Testis (tissue), 3 donors: Measurements from ENCODE around the gene CAPN12. TPM values are rescaled to one million over a fixed set of nuclear protein-coding genes. Genes with fewer than 3 reads are reported as not detected.
A peak's percentile ranks its signal among the peaks of the same experiment; 100 is the strongest.

Experiments used
- DNase-seq: peaks from one replicate; pipeline ENCODE4 v3.0.0-alpha.2; 2019
- H3K27ac ChIP-seq, 2 donors: fragments of 200-600 bp; sonication (generic); one replicate each; pipeline ENCODE4 v1.5.1; 2019
- H3K27me3 ChIP-seq: fragments of 200-600 bp; sonication (generic); one replicate; pipeline ENCODE4 v1.5.1; 2019
- H3K36me3 ChIP-seq: fragments of 200-600 bp; sonication (generic); one replicate; pipeline ENCODE4 v1.5.1; 2017; ENCODE audit warnings: low read depth; ENCODE audit errors: missing control alignments
- H3K4me1 ChIP-seq: fragments of 200-600 bp; sonication (generic); one replicate; pipeline ENCODE4 v1.5.1; 2019
- H3K4me3 ChIP-seq, 2 donors: fragments of 200-600 bp; sonication (generic); one replicate each; pipeline ENCODE4 v1.5.1; 2017 to 2019
- H3K9me3 ChIP-seq: fragments of 200-600 bp; sonication (generic); one replicate; pipeline ENCODE4 v1.5.1; 2017
- CTCF ChIP-seq, 3 experiments: fragments of 450-650 bp in 2 of 3; fragments of 200-600 bp in 1 of 3; sonication (generic) in 1 of 3; IDR thresholded peaks; one replicate each; pipeline ENCODE4 v1.5.1; 2016 to 2019; ENCODE audit warnings: antibody characterized with exemption in 3 of 3, mild to moderate bottlenecking in 2 of 3, moderate library complexity in 1 of 3
- POLR2A ChIP-seq: fragments of 450-650 bp; IDR thresholded peaks from one replicate; pipeline ENCODE4 v1.6.1; 2017; ENCODE audit warnings: antibody characterized with exemption, mild to moderate bottlenecking, moderate library complexity
- WGBS, 2 donors: methylation state at CpG; one replicate each; pipeline ENCODE4 v1.1.5; 2018; 5-methylcytosine and 5-hydroxymethylcytosine counted together
- intact Hi-C: fragments of 100-400 bp; cut with DNase I; formaldehyde crosslinking; loops from one replicate; pipeline ENCODE4 v1.15.1; 2023; ENCODE audit warnings: low total_unique reads
- polyA plus RNA-seq: library from polyadenylated mRNA; stranded (reverse); fragments of 350-450 nt; fragmentation: Illumina TruSeq; extraction: RNeasy Lipid Tissue Mini Kit (QIAGEN cat#74804); gene quantifications from one replicate; pipeline ENCODE4 v1.2.3, GENCODE V29; 2014; ENCODE audit warnings: low read depth, low replicate concordance; ENCODE audit not compliant: insufficient read depth
- total RNA-seq, 2 donors: library from RNA; depleted of rRNA; stranded (reverse); fragments of >200 nt; gene quantifications; one replicate each; pipeline ENCODE4 v1.2.3, GENCODE V29; 2016

Gene CAPN12
- total and polyA plus RNA-seq, 3 donors from 2014 or later = 3.6 to 5.5 (median 4.6) TPM

GRCh38 chr19:38722947-38723605, 21.2 kb downstream of the CAPN12 start:
- H3K27ac ChIP-seq = peak overlapping the region; percentile 16 to 72
- no peaks in the 10 kb centered on the region for H3K27me3 ChIP-seq
- intact Hi-C loops = loop anchor here (10.0 kb wide), 1 partner anchor 68 kb away; no protein-coding TSS in a partner anchor
- no peaks in the 10 kb centered on the region for H3K9me3 ChIP-seq
- H3K36me3 ChIP-seq = no peaks in the 10 kb centered on the region
- H3K4me3 ChIP-seq = no peak overlapping the region
- H3K4me1 ChIP-seq = peaks cover 41% of the 10 kb centered on the region
- DNase-seq = no peak
- WGBS, 2 donors = 74 to 78% methylated on average over 8 to 10 of the region's 10 CpGs
- TF ChIP-seq CTCF (IDR thresholded peaks at IDR 0.05) (no peak), POLR2A (no peak)

GRCh38 chr19:38721979-38722773, 22.1 kb downstream of the CAPN12 start:
- Histone ChIP-seq H3K27me3 (no peaks in the 10 kb centered on the region), H3K4me1 (peaks cover 41% of the 10 kb centered on the region), H3K9me3 (no peaks in the 10 kb centered on the region), H3K4me3 (no peak overlapping the region), H3K27ac (peak overlapping the region; percentile 16 to 72), H3K36me3 (no peaks in the 10 kb centered on the region)
- 52 to 53% methylated on average over 10 to 17 of the region's 17 CpGs for WGBS, 2 donors
- intact Hi-C loops = loop anchor here (10.0 kb wide), 1 partner anchor 67 kb away; no protein-coding TSS in a partner anchor
- TF ChIP-seq POLR2A (no peak), CTCF (IDR thresholded peaks at IDR 0.05) (no peak)
- peak; percentile 86 for DNase-seq

GRCh38 chr19:38721496-38721895, 22.8 kb downstream of the CAPN12 start:
- 78 to 86% methylated on average over 10 to 19 of the region's 20 CpGs for WGBS, 2 donors
- peaks cover 41% of the 10 kb centered on the region for H3K4me1 ChIP-seq
- no peak for TF ChIP-seq POLR2A
- TF ChIP-seq CTCF (IDR thresholded peaks at IDR 0.05) = no peak
- H3K9me3 ChIP-seq = no peaks in the 10 kb centered on the region
- no peaks in the 10 kb centered on the region for H3K27me3 ChIP-seq
- DNase-seq = no peak
- H3K4me3 ChIP-seq = no peak overlapping the region
- no peaks in the 10 kb centered on the region for H3K36me3 ChIP-seq
- H3K27ac ChIP-seq = peak overlapping the region; percentile 16 to 72
- intact Hi-C loops = loop anchor here (10.0 kb wide), 1 partner anchor 67 kb away; no protein-coding TSS in a partner anchor

GRCh38 chr19:38720559-38721236, 23.6 kb downstream of the CAPN12 start:
- H3K4me1 ChIP-seq = peaks cover 40% of the 10 kb centered on the region
- intact Hi-C loops = loop anchor here (10.0 kb wide), 1 partner anchor 66 kb away; no protein-coding TSS in a partner anchor

More at GRCh38 chr19:38720559-38721236, 23.6 kb downstream of the CAPN12 start:
- Histone ChIP-seq H3K27me3 (no peaks in the 10 kb centered on the region), H3K27ac (peak overlapping the region; percentile 44), H3K4me3 (no peak overlapping the region), H3K9me3 (no peaks in the 10 kb centered on the region), H3K36me3 (no peaks in the 10 kb centered on the region)
- TF ChIP-seq CTCF (IDR thresholded peaks at IDR 0.05) = no peak
- no peak for TF ChIP-seq POLR2A
- WGBS, 2 donors = 90 to 91% methylated on average over 7 to 15 of the region's 15 CpGs
- DNase-seq = no peak
